GM21737 (cell line): ENCODE results near the gene FRMD1.

ENCODE experiments used
- ATAC-seq: cut with Tn5 transposase; IDR thresholded peaks from one replicate; pipeline ENCODE4 v1.9.1; 2021; ENCODE audit warnings: mild to moderate bottlenecking, moderate library complexity; ENCODE audit not compliant: unreplicated experiment

Gene FRMD1

DNA sequence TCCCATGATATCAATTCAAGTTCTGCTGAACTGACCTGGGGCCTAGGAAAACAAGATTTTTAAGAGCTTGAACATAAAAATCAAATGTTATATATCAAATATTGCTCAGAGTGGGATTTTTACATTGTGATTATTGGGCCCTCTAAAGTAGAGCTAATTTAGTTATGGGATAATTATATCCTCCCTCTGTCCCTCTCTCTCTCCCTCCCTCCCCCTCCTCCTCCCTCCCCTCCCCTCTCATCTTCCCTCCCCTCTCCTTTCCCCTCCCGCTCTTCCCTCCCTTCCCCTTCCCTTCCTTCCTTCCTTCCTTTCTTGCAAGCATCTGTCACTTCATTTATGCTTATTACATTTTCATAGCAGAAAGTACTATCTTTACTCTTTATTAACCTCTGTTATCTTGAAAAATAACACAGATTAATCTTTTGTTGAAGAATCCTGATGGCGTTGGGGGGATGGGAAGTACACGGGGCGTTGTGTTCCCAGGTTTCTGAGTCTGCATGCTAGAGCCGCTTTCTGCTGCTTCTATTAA is 48.7 kb downstream of the FRMD1 start:
- no peak for ATAC-seq

DNA sequence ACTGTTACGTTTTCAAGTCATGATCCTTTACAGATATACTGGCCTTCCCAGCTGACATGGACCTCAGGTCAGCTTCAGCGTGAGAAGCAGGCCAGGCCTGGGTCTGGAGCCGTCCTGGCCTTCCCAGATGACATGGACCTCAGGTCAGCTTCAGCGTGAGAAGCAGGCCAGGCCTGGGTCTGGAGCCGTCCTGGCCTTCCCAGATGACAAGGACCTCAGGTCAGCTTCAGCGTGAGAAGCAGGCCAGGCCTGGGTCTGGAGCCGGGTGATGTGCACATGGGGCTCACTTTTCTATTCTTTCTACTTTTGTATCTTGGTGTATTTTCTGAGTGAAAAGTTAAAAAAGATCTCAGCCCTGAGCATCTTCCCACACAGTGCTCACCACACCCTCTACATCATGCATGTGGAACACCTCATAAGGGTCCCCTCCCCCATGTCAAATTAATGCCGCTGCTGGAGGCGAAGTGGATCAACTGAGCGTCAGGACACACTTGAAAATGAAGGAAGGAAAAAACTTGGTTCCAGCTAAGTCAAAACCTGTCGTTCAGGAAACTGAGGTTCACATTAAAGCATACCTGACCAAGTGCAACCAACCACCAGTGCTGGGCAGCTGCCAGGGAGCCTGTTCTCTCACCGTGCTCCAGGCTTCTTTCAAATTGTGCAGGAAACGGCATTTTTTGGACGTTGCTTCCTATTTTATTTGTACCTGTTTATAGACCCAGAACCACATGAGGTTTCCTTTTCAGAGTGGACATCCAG is 49.4 kb downstream of the FRMD1 start:
- ATAC-seq: no peak

DNA sequence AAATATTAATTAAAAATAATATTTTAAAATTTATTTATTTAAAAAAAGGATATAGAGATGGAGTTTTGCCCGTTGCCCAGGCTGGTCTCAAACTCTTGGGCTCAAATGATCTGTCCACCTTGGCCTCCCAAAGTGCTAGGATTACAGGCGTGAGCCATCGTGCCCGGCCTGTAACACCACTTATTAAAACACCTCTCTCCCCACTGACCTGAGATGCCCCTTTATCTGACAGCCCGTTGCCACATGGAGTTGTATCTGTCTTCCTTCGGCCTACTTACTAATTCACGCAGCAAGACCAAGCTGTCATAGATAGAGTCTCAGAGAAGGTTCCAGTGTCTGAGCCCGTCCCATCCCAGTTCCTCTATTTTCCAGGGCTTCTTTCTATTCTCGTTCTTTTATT is 50.8 kb downstream of the FRMD1 start:
- no peak for ATAC-seq

DNA sequence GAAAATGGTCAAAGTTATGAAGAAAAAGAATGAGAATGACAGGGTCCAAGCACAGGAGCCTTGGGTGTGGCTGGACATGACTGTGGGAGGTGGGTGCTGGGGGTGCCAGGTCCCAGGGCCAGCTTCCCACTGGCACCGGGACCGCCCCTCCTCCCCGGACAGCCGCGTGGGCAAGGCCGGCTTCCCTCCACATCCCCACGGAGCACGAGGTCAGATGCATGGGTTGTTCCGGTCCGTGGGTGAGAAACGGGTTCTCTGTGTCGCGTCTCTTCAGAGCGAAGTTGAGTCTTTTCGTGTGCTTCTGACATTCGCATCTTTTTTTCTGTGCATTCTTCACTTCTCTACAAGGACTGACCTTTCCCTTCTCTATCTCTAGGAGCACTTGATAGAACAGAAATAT is 51.5 kb downstream of the FRMD1 start:
- ATAC-seq: no peak

DNA sequence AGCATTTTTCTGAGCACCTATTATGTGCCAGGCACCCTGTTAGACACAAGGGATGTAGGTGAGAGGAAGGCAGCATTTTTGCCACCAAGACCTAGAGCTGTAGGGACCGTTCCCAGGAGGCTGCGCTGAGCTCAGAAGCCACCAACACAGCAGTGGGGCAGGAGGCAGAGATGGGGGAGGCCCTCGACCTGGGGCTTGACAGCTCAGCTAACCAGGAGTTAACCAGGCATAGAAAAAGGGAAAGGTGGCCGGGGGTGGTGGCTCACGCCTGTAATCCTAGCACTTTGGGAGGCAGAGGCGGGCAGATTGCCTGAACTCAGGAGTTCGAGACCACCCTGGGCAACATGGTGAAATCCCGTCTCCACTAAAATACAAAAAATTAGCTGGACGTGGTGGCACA is 52.1 kb downstream of the FRMD1 start:
- no peak for ATAC-seq

DNA sequence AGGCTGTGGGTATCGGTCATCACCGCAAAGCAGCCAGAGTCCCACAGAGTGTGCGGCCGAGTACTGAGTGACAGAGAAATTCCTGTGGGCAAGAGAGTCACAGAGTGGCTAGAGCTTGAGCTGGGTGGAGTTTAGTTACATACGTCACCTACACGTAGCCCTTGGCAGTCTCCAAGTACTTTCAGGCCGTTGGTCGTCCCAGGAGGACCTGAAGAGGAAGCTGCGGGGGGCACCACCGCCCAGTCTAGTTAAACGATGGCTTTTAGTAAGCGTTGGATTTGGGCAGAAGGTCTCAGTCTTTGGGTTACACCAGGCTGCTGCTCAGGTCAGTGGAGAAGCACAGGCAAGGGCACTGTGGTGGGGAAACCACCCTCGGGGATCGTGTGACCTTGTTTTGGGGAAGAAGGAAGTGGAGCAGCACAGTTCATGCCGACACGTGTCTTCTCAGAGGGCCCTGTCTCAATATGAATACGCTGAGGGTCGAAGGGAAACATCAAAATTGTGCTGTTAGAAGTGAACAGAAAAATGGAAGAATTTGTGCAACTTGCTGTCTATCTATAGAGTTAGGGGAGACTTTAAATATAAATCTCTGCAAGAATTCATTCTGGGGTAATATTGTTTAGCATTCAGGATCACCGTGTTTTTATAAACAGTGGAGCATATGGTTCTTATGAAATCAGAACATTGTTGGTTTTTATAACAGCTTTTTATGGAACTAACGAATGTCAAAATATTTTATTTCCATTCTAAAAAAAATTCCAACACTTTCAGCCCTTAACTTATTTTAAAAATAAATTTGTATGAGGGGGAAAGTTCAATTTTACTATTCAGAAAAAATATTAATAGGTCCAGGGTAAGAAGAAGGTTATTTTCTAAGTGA is 52.9 kb downstream of the FRMD1 start:
- no peak for ATAC-seq

DNA sequence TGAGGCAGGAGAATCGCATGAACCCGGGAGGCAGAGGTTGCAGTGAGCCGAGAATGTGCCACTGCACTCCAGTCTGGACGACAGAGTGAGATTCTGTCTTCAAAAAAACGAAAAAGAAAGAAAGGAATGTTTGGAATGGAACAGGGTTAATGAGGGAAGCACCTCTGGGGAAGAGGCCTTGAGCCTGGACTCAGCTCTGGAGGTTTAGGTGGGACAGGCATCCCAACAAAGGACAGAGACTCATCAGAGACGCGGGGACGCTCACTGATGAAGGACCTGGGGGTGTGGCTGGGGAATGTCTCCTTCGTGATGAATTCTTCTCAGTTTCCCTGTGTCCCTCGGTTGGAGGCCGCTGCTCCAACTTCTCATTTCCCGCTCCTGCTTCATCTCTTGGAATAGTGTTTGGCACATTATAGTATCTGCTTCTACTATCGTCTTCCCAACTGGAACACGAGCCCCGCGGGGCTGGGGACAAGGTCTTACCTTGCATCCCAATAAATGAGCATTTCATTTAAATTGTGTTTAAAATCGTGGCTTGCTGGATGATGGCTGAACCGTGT is 54.0 kb downstream of the FRMD1 start:
- ATAC-seq: no peak

DNA sequence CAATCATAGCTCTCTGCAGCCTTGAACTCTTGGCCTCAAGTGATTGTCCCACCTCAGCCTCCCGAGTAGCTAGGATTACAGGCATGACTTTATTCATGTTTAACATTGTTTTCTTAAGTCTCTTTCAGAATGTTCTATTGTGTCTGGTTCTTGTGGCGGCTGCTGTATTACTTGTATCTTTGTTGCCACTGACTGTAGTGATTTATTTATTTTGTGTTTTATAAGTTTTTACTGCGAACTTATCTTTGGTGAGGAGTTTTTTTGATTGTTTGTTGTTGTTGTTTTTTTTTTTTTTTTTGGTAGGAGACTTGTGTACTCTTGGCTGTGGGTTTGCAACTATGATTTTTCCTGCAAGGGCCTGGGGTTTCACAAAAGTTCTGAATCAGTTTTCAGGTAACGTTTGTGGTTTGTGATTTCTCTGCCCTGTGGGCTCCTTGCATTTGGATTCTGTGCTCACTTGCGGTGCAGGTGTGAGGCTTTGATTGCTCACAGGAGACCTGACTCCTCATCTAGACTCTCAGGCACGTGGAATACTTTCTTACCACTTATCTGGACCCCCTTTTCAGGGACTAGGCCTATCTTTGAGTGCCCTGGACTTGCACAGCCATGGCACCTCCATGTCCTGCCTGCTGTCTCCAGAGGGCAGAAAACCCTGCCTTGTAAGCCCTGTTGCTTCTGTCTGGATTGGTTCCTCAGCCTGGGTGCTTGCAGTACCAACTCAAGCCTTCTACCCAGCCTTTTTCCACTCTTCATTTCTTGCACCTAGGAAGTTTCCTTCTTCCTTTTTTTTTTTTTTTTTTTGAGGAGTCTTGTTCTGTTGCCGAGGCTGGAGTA is 56.3 kb downstream of the FRMD1 start:
- no peak for ATAC-seq

DNA sequence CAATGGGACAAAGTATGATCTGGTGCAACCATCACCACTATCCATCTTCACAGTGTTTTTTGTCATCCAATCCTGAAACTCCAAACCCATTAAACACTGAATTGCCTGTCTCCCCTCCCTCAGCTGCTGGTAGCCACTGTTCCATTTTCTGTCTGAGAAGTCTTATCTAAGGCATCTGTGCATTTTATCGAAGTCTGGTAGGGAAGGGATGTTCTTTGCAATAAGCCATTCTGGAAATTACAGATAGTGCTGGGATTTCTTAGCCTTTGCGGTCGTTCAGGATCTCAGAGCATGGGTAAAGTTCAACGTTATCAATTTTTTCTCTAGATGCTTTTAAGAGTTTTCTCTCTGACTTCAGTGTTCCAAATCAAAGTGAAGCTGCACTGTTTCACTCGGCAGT is 57.4 kb downstream of the FRMD1 start:
- ATAC-seq: no peak

DNA sequence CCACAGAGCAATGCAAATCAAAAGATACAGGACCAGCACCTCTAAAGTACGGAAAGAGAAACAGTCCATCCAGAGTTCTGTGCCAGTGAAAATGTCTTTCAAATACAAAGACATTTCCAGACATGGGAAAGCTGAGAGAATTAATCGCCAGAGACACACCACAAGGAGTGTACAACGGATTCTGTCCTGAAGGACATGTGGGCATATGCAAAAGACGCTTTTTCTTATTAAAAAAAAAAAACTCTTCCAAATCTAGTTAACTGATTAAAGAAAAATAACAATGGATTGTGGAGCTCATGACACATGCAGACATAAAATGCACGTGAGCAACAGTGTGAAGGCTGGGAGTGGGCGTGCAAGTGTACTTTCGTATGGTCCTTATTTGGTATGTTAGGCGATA is 58.8 kb downstream of the FRMD1 start:
- ATAC-seq: no peak

DNA sequence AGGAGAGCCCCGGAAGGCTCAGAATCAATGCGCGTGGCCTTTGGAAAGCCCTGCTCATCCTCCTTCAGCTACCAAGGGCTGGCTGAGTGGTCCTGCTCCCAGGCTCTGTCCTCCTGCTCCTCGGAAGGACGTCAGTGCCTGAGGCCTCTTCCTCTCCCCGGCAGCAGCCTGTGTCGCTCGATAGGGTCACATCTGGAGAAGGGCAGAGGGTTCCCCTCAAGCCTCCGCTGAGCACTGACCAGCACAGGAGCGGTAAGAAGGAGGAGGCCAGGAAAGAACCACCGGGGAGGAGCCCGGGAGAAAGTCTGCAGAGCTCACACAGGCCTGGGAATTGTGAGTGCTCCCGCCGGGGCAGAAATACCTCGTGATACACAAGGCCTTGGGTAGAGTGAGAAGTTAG is 60.3 kb downstream of the FRMD1 start:
- no peak for ATAC-seq

DNA sequence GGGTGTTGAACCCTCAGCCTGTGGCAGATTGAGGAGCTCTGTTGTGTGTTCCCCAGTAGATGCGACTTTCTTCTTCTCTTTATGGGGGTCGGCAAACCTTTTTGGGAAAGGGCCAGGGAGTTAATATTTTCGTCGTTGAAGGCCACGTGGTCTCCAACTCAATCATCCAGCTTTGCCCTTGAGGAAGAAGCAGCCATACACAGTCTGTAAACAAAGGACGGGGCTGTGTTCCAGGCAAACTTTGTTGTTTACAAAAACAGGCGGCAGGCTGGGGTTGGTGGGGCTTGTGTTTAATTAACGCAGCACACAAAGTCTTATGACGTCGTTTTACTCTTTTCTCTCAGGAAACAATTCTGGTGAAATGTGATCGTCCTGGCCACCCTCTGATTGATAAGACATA is 61.4 kb downstream of the FRMD1 start:
- no peak for ATAC-seq

DNA sequence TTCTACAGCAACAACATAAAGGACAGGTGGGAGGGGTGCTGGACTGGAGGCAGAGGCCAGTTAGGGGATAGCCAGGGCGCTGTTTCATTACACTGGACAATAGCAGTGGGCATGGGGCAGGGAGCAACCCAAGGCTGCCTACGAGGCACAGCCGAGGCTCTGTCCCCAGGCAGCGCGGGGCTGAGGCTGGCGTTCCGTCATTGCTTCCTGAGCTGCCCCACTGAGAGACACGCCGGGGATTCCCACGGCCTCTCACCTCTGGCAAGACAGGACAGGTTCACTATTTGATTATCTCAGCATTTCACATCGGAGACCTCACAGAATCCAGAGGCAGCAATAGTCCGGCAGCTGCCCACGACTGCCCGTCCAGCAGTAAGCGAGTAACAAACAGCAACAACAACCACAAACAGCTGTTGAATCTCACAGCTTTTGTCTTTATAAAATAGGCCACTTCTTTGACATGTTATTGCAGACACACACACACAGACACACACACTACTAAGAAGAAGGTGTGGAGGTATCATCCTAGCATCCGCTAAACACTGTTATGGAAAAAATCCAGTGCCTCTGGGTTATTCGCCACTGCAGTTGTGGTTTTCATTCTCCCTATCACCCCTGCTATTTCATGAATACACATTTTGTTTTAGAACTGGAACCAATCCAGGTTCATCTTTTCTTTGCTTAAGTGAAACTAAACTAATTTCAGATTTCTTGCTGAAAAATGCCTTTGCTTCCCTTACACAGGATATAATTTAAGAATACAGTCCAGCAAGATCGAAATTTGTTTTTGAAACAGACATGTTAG is 62.1 kb downstream of the FRMD1 start:
- ATAC-seq: no peak

DNA sequence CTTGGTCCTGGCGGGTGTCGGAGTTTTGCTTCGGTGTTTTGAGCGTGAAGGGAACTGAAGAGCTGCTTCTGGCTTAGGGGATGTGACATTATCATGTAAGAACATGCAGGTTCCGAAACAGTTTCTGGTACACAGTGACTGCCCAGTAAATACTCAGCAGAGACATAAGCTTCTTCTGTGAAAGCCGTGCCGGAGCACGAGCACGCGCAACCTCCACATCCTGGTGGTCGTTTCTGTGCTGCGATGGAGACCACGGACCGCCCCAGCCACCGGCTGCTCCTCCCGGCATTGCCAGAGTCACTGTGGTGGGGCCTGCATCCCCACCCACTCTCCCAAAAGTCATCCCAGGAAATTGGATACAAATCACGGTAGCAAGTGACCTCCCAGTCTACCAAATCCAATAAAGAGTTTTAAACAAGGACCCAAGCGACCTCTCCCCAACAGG is 62.8 kb downstream of the FRMD1 start:
- no peak for ATAC-seq

DNA sequence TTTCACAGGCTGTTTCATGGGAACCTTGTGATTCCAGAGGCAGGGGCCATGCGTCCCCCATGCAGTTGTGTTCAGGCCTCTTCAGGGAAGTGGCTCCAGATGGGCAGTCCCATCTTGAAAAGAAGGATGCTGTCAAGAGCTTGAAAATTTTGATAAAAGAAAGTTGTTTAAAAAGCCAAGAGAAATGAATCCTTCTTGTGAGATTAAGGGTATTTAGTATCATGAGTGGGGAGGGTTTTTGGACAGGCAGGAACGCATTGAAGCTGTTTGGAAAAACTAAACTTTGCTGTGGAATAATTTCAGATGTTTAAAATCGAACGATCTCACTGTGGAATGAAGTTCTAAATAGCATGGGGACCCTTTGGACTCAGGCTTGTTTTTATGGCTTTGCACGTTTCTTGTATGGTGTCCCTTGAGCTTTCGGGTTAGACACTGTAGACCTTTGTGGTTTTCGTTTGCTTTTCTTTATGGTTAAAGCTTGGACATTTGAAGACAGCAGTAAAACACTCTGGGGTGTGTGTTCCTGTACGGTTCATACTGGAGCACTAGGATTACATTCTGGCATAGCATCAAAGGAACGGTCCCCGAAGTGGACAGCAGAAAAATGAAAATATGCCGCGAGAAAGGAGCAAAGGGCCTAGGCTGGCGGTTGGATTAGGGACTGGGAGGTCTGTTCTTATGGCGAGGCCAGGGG is 63.4 kb downstream of the FRMD1 start:
- ATAC-seq: no peak

DNA sequence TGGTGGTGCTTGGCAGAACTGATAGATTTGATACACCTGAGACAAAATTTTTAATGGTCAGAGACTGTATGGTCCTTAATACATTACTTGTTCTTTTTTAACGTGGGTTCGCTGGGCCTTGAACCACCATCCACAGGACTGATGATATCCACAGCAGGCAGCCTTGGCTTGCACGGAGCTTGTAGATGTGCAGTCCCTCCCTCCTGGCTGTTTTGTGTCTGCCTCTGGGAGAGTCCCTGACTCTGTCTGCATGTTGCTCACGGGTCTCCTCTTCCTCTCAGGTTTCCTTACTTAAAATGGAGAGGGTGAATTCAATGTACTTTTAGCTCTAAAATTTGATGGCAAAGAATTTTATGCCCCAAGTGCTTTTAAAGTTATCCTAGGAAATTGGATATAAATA is 64.0 kb downstream of the FRMD1 start:
- no peak for ATAC-seq

DNA sequence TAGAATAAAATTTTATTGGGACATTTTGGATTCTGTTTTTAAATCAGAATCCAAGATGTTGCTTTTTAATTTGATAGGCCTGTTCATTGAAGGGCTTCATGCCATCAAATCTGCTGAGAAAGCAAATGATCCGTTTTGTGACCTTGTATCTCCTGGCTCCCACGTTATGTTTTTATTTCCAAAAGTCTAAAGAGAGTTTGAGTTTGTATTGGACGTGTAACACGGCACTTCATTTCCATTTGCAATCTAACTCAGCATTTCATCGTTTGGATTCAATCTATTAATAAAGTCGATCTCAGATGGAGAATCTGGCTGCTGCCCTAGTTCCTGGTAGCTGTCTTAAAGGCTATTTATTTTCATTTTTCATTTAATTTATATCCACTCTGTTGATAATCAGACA is 64.6 kb downstream of the FRMD1 start:
- no peak for ATAC-seq

DNA sequence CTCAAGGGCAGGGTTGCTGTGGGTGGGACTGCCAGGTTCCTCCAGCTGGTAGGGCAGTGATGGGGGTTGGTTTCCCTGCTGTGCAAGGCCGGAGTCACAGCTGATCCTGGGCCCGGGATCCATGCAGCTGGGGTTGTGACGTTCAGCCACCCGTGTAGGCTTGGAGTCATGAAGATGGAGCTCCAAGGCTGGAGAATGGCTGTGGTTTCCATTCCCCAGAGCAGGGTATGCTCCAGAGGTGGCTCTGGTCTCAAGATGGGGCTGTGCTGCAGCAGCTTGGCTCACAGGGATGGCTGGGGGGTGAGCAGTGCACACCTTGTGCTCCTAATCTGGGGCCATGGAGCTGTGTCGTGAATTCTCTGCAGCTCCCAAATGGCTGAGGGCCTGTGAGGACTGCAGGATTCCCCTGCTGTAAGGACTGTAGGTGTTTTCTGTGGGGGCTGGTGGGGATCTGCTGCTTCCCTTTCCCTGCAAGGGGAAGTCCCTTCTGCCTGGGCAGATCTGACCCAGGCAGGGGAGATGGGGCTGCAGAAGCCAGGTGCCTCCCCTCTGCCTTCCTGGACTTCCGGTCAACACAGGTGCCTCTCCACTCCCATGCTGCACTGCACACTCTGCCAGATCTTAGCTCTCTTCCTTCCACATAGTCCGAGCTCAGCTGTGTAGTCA is 65.6 kb downstream of the FRMD1 start:
- ATAC-seq: no peak
